Activated naive CD4-positive, alpha-beta T cell treated with anti-CD3 and anti-CD28 coated beads, Interleukin-2, amount 50 U/mL, for 16 hours (primary cell): ENCODE data around the gene DCP1B.

Experiments
- DNase-seq: peaks from one replicate; pipeline ENCODE4 v3.0.0-alpha.2; 2020

The DCP1B gene

DNA sequence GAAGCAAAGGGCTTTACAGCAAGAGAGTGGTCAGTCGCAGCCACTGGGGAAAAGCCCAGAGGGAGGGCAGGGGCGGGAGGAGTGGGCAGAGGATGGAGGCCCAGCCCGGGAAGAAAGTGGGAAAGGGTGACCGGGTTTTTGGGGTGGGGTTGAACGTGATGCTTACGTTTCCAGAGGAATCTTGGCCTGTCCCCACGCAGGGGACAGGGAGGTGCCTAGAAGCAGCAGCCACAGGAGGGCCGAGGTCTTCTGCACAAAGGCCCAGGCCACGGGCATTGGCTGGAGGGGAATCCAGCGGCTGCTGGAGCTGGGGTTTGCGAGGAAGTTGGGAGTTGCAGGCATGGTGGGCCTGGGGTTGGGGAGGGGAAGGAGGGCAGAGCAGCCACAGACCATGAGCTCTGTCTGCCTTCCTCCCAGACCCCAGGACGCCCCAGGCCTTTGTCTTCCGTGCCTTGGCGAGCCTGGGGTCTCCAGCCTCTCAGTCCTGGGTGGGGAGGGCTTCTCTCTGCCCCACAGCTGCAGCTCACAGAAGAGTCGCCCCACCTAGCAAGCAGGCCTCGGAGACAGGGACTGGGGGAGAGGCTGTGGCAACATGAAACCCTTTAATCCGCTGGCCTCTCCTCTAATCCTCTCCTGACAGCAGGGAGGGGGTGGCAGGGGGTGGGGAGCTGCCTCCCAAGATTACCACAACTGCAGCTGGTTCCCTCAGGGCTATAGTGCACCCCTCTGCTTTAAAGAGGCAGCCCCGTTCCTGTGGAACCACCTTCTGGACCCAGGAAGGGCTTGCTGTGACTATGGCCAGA is 86.0 kb downstream of the DCP1B start, which contains the start of gene CACNA2D4:
CACNA2D4 (minus strand) TSS at position 572 of the 803 bp plus-strand sequence; CDS start at position 393, 179 bp downstream.
- no peak for DNase-seq

GRCh38 chr12:1917172-1918070 is 86.8 kb downstream of the DCP1B start:
- no peak for DNase-seq

DNA sequence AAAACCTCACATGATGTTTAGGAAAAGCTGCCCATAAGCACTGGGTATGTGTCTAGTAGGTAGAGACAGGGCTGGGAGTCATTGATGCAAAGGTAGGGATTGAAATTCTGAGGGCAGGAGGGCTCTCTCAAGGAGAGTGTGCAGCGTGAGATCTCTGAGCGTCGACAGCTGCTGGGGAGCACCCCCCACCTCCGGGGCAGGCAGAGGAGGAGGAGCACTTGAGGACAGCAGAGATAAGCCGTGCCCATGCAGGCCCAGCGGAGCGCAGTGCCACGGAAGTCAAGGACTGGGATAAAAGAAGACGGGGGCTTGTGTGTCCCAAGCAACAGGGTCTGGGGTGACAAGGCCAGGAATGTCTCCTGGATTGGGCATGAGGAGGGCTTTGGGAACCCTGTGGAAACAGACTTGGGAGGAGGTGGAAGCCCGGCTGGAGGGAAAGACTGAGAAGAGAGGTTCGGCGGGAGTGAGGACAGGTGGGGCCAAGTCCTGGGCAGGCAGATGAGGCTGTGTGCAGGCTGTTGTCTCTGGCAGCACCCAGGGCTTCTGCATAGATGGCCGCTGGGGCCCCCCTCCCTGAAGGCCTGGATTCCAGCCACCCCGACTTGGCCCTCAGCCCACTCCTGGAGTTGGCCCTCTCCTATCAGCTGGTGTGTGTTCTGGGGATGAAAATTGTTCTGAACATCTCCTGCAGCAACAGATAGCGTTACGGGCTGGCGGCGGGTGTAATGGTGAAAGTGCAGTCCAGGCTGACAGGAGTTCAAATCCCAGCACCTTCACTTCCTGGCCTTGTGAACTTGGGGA is 87.7 kb downstream of the DCP1B start:
- no peak for DNase-seq

DNA sequence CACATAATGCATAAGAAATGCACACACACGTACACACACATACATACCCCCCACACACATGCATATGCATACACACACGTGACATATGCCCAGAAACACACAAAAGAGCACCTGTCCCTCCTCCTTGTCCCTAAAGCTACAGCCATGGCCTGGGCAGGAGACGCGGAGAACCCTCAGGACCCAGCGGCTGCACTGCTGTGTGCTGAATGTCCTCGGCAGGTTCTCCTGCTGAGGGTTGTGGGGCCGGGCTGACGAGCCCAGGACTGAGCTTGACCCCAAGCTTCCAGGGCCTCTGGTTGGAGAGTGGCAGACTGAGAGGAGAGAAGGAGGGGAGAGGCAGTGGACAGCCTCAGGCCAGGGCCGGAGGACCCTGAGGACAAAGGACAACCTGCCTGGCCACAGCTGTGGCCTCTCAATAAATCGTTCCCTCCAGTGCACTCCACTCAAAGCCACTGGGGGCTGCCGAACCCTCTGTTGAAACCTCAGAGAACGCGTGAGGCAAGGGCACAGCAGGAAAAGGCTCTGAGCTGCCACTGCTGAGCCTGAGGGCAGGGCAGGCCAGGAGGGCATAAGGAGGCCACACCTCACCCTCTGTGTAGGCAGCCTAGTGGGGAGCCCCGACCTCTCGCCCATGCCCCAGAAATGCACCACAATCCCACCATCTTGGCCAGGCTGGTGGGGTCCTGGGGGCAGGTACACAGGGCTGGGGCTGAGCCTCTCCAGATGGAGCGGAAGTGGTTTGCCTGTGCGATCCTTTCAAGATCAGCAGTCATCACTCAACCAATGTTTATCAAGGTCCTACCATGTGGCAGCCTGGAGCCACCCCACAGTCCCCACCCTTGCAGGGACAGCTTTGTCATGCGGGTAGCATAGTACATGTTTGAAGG is 88.9 kb downstream of the DCP1B start:
- DNase-seq: no peak

GRCh38 chr12:1914114-1914911 is 89.9 kb downstream of the DCP1B start:
- no peak for DNase-seq

GRCh38 chr12:1913377-1914113 is 90.7 kb downstream of the DCP1B start:
- DNase-seq: no peak

DNA sequence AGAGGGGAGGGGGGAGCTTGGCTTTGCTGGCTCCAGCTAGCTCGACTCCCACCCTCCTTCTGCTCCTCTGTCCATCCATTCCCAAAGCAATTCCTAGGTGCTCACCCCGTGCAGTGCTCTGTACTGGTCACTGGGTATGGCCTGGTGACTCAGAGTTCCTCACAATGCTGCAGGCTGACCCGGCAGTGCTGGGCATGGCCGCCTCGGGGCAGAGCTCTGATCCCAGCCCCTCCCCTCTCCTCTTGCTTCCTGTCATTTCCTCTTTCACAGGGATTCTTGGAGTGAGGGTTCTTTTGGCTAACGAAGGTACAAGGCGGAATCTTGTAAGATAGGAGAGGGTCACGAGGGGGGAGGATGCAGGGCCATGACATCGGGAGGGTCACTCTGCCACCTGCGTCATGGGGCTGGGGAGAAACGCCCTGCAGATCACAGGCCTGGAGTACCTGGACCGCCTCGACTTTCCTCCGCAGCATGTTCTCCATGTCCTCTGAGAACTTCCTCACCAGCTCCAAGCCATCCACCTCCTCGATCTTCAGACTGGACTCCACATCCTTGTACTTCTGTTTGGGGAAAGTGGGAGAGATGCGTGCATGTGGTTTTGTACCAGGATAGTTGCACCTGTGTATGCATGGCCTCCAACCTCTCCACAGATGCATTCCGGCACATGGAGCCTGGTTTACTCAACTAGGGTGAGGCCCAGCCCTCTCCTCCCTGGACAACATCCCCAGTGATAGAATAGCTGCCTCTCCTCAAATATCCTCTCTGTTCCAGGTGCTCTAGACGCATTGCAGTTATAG is 91.5 kb downstream of the DCP1B start:
- DNase-seq: no peak

DNA sequence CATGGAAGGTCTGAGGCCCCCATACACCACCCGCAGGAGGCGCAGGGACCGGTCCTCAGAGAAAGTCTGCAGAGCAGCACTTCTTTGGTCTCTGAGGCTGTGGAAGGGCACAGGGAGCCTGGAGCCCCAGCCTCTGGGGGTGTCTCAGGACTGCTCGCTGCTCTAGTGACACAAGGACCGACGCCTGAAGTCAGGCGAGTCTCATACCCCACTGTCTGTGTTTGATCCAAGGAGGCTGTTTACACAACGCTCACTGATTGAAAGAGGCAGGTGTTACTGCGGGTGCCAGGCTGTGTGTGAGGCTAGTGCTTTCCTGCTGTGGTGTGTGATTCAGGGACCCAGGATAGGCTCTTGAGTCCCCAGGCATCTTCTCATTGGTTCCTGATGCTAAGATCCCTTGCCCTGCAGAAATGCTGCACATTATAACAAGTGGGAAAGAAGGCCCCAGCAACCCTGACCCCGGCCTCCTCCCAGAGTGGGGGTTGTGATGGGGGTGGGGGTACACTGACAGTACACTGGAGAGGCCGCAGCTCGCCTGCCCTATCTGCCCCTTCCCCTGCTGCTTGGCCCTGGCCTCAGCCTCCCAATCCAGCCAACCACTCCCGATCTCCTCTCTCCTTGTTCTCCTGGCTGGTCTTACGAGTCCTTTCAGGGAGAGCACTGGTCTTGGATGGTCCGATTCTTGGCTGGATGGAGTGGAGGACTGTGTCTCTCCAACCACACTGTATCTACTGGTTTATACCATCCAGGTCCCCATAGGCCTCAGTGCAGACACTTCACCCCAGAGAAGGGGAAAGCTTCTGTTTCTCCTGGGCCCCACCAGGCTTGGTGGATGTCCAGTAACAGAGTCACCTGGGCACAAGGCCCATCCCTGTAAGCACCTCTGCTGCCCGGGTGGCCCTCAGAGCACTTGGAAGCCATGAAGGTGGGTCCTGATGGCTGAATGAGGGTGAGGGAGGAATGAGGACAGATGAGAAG is 92.4 kb downstream of the DCP1B start:
- DNase-seq: no peak

GRCh38 chr12:1910468-1910867 is 93.8 kb downstream of the DCP1B start:
- DNase-seq: no peak

DNA sequence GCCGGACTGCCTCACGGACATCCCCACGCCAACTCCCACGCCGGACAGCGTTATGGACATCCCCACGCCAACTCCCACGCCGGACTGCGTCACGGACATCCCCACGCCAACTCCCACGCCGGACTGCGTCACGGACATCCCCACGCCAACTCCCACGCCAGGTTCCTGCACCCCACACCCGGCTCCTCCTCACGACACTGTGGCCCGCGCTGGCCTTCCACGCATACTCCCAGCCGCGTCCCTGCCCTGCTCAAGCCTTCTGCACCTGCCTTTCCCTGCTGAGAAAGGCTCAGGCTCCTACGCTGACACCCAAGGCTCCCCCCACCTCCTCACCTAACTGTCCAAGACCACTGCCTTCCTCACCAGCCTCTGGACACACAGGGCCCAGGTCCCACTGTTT is 95.5 kb downstream of the DCP1B start:
- DNase-seq: no peak

DNA sequence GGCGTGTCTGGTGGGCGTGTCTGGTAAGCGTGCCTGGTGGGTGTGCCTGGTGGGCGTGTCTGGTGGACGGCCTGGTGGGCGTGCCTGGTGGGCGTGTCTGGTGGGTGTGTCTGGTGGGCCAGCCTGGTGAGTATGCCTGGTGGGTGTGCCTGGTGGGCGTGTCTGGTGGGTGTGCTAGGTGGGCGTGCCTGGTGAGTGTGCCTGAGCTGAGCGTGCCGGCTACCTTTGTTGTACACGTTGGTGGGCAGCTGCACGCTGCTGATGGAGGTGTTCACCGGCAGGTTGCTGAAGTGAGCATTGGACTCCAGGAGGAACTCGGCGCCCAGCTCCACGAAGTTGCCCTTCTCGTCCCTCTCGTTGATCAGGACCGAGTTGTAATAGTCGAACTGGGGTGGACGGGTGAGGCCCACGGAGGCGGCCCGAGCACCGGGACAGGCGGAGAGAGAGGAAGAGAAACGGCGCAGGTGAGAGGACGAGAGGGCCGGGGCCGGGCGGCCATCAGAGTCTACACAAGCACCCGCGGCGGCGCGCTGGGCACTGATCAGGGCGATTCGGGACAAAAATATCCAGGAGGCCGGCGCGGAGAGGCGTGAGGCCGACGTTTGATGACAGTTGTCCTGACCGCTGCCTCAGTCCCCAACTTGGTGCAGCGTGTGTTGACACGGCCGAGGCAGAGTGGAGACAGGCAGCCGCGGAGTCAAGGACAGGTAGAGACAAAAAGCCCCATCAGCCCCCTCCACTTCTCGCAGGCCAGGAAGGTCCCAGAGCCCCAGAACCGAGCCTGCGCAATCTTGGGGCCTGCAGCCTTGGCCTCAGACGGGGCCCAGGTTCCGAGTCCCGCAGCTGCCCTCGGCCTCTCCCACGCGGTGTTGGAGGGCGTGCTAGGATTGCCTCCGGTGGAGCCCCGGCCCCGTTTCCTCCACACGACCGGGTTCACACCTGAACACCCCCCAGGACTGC is 96.3 kb downstream of the DCP1B start:
- peak; percentile 31 for DNase-seq

GRCh38 chr12:1906579-1906978 is 97.7 kb downstream of the DCP1B start:
- DNase-seq: no peak

GRCh38 chr12:1904875-1905274 is 99.4 kb downstream of the DCP1B start:
- no peak for DNase-seq

GRCh38 chr12:1896964-1897363 is 107.3 kb downstream of the DCP1B start:
- no peak for DNase-seq
